Left forelimb (tissue), 1 donor: Measurements from ENCODE around the gene CRYGC.
A peak's percentile ranks its signal among the peaks of the same experiment; 100 is the strongest.
"Not testable (repeated sequence)": the region's sequence is repeated elsewhere in the genome, so short reads cannot be mapped to it uniquely, and the experiment has no call there.

ENCODE experiments used
- DNase-seq: peaks from one replicate; pipeline ENCODE4 v3.0.0-alpha.2; 2018; ENCODE audit warnings: low spot score

CRYGC gene, protein sequence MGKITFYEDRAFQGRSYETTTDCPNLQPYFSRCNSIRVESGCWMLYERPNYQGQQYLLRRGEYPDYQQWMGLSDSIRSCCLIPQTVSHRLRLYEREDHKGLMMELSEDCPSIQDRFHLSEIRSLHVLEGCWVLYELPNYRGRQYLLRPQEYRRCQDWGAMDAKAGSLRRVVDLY

GRCh38 chr2:208129744-208130711 is at the start of gene CRYGC:
TSS of gene CRYGC (minus strand) at chr2:208129828. CDS start at chr2:208129792, 36 bp downstream.
- DNase-seq, result no peak

DNA sequence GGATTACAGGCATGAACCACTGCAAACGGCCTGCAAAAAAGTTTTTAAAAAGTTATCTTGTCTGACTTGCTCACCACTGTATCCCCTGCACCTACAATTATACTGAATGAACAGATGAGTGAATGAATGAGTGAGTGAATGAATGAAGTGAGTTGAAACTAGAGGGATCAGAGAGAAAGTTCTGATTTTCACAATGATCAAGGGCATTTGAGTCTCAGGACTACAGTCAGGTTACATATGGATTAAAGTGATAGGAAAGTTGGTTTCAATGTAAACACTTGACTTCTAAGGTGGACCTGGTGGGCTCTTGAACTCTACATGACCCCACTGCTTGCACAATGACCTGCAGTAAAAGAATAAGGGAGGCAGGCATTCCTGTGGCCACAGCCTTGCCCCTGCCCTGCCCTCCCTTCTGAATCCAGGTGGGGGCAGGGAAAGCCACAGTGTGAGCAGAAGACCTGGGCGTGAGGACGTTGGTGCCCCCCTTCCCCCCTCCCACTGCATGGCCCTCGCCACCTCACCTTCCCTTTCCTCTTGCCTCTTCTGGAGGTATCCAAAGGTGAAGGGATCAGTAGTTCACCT is 49.5 kb upstream of the CRYGC start:
- no peak for DNase-seq

GRCh38 chr2:208175840-208176153 is 46.2 kb upstream of the CRYGC start:
- DNase-seq, result no peak

DNA sequence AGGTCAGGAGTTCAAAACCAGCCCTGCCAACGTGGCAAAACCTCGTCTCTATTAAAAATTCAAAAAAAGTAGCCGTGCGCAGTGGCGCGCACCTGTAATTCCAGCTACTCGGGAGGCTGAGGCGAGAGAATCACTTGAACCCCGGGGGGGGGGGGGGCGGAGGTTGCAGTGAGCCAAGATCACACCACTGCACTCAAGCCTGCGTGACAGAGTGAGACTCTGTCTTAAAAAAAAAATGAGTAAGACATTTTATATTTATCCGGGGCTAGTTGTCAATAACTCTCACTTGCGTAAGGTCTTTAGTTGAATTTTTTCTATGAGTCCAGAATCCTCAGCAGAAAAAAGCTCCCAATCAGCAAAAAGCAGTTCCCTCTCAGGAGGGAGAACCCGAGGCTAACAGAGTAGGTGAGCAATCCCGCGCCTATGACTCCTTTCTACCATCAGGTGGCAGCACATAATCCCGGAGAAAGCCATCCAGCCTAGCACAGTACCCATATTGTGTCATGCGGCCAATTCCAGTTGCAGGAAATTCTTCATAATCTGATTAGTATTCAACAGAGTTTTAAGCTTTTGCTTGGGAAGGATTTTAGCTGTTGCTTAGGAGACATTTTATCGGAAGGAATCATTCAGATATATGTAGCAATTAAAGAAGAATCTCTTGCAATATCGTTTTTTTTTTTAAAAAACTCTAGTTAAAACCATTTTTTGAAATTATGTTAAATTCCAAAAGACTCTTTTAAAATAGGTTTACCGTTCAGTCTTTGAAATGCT is 45.6 kb upstream of the CRYGC start:
- DNase-seq, result peak; percentile 78

DNA sequence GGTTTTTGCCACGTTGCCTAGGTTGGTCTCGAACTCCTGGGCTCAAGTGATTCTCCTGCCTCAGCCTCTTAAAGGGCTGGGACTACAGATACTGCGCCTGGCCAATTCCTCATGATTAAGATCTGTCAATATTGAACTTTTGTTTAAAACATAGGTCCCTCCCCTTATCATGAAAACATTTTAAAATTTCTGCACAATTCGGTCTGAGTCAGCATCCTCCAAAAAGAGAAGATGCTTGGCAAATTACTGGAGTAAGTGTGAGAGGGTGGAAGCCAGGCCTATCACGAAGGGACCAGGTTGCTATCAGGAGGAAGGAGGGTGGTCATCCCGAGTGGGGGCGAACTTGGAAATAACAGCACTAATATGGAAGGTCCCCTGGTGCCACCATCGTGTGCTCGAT is 44.5 kb upstream of the CRYGC start:
- no peak for DNase-seq

- no peak for DNase-seq
These were observed 42.5 kb upstream of the CRYGC start for GRCh38 chr2:208172125-208172524.

DNA sequence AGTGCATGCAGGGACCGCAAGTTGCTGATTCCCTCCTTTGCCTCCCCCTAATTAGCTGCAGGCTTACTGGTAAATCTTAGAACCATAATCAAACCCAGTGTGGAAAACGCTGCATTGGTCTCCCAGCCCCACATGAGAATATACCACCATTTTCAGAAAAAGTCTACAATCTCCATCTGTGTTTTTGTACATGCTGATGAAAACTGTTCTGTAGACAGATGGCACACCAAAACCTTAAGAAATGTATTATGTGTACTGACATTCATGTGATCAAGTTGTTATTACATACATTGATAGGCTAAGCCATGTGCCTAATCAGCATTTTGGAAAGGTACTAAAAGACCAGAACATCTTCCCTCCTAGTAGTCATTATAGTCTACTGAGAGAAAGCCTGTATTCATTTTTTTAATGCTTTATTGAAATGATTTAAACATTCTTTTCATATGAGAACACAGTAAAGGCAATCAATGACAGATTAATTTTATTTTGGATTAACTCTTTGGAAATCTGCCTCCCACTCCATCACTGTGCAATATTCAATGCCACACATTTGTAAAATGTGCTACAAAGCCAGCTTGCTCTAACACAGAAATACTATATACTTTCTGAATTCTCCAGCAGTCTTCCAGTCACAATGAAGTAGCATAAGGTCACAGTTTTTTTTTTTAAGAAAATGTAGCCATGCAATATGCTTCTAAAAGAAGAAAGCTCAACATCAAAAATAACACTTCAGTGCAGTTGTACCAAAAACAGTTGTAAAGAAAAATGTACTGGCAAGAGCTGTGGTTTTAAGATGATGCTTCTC is 35.5 kb upstream of the CRYGC start:
- DNase-seq, result no peak

DNA sequence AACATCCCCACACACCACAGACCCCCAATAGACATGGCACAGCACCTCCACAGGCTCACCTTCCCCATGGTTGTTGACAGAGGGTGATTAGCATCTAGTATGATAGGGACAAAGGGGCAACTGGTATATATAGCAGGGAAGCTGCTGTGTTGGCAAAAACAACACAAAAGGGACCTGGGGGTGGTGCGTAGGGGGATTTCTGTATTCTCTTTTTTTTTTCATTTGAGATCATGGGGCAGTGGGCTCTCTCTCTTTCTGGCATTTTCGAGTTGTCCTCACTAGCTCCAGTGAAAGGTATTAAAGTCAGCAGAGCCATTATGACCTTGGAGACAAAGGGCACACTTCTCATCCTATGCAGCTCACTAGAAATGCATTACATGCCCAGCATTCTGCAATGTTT is 33.9 kb upstream of the CRYGC start, which contains the start of gene CRYGA:
CRYGA (minus strand) TSS at position 101 of the 400 bp plus-strand sequence; CDS start at position 68, 33 bp downstream.
- DNase-seq, result no peak

GRCh38 chr2:208156439-208156838 is 26.8 kb upstream of the CRYGC start:
- DNase-seq, result no peak

- DNase-seq, result no peak
These were observed 23.5 kb upstream of the CRYGC start for GRCh38 chr2:208153156-208153555.

GRCh38 chr2:208150956-208151355 is 21.3 kb upstream of the CRYGC start:
- DNase-seq, result no peak

- DNase-seq, result no peak
These were observed 20.5 kb upstream of the CRYGC start for GRCh38 chr2:208150094-208150493.

DNA sequence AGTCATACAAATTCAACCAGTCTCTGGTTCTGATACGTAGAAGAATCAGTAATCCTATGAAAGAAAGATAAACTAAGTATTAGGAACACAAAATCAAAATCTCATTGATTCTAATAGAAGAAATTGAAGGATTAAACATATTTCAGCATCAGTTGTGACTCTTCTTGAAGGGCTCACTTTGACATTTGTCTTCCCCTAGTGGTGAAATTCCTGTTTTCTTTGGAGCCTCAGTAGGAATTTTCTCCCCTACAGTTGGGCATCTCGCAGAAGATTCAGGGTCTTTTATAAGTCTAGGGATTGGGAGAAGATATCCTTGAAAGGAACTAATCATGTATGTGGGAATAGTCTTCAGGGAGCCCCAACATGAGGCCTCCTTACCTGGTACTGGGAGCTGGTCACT is 19.2 kb upstream of the CRYGC start:
- DNase-seq, result no peak

DNA sequence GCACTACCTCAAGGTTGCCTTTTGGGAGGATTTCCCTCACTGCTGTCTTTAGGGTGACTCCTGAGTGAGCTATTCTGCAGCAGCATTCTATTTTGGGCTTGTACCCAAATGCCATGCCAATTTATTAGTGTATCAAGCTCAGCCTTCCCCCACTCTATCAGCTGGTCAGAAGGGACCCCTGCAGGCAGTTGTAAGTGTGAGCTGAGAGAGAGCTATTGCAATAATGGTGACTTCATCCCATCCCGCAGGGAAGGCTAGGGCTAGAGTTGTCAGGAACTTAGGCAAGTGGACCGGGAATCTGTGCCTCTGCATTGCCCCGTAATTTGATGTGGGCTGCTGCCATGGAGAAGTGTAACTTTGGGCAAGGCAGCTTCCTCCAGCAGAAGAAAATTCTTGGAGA is 18.1 kb upstream of the CRYGC start:
- no peak for DNase-seq

GRCh38 chr2:208147008-208147407 is 17.4 kb upstream of the CRYGC start:
- no peak for DNase-seq

DNA sequence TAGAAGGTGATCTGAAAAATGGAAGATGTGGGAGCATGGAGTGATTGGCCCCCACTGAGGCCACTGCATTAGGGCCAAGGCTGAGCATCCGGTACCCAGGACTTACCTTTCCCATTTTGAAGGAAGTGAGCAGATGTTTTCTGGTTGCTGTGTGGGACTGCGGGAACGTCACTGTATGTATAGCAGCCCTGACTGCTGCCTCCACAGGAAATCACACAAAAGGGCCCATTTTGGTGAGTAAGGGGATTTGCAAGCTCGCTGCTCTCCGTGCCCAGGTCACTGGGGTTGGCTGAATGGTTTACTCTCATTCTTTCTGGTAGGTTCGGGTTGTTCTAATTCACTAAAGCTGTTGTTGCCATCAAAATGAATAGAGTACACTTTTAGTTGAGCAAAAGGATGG is 16.4 kb upstream of the CRYGC start, which contains the start of gene CRYGB:
CRYGB (minus strand) TSS at position 153 of the 400 bp plus-strand sequence; CDS start at position 115, 38 bp downstream.
- DNase-seq, result no peak

DNA sequence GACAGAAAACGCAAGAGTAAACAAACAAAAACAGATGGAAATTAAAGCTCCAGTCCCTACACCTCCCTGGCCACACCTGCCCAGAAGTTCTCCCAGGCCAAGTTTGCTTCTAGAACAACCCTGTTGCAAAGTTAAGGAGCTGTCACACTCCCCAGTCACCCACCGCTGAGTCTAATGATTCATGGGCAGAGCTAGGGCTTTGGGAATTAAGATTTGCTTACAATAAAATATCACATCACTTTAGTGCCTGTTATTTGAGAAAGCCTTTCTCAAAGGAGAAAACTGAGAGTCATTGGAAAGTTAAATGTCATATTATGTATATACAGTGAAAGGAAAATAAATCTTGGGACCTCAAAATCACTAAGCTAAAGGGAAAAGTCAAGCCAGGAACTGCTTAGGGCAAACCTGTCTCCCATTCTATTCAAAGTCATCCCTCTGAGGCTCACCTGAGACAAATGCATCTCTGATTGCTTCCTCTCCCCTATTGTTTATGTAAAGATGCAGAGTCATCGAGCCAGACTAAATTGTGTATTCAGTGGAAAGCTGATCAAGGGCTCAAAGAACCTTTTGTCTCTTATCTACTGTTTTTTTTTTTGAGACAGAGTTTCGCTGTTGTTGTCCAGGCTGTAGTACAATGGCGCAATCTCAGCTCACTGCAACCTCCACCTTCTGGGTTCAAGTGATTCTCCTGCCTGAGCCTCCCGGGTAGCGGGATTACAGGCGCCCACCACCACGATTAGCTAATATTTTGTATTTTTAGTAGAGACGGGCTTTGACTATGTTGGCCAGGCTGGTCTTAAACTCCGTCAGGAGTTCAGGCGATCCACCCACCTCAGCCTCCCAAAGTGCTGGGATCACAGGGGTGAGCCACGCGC is 13.5 kb upstream of the CRYGC start:
- no peak for DNase-seq

DNA sequence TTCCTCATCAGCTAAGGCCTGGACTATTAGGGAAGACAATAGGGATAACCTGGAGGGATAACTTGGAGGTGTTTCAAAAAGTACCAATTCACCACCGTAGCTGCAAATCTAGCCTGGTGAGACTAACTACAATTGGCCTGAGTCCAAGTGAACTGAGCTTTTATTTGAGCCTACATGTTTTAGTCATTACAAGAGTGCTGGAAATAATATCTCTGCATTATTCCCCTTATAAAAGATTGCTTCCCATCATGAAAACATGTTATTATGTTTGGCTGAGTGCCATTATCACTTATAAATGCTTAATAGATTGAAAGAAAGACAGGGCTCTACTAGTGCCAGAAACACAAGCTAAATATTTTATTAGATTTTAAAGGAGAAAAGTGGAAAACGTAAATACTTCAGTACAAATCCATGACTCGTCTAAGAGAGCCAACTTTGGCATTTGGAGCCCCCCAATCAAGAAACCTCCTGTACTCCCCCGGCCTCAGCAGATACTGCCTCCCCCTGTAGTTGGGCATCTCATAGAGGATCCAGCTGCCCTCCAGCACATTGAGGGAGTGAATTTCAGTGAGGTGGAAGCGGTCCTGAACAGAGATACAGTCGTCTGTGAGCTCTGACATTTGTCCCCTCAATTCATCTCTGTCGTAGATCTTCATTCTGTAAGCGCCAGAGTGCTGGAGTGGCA is 12.8 kb upstream of the CRYGC start:
- no peak for DNase-seq

- DNase-seq, result no peak
These were observed 9.8 kb upstream of the CRYGC start for GRCh38 chr2:208139447-208139846.

DNA sequence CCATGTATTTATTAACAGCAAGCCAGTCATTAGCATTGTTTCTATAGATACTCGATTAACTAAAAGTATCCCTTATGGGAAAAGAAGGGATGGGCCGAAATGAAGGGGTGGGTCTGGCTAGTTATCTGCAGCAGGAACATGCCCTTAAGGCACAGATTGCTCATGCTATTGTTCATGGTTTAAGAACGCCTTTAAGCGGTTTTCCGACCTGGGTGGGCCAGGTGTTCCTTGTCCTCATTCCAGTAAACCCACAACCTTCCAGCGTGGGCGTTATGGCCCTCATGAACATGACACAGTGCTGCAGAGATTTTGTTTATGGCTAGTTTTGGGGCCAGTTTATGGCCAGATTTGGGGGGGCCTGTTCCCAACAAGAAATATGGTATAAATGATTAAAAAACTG is 8.7 kb upstream of the CRYGC start:
- not testable (repeated sequence) for DNase-seq
